GM19099 (cell line): ENCODE data around the gene FREM1.

Experiments
- POLR2A ChIP-seq: IDR thresholded peaks from 3 replicates; pipeline ENCODE4 v1.6.1; 2011; ENCODE audit warnings: low read depth; ENCODE audit not compliant: insufficient read length; ENCODE audit errors: extremely low read depth

FREM1 gene

DNA sequence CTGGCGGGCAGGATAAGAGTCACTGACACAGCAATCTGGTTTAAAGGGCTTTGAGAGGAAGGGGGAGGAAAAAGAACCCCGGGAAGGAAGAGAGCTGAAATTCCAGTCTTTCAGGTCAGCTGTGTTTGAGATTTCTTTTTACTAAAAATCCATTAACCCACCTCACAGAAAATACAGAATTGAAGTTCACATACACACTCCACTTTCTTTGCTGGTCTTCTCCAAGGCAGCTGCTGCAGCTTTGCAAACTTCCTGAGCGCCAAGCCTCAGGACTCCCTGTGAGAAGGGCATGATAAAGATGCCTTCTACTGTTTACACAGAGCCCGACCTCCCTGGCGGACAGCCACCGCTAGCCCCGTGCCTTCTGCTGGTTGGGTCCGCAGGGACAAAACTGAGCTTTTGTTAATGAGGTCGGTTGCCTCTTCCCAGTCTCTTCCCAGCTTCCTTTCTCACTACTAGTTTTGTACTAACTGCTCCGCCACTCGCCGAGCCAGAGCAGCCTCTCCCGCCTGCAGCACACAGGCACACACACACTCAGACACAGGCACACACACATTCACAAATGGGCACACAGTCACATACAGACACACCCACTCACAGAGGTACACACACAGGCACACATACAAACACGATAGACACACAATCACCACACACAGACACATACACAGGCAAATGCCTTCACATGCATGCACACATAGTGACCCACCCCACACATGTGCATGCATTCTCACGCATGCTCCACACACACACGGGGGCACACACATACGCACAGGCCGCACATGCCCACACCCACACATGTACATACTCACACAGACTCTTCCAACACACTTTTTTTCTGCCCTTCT is at the start of gene FREM1:
Gene FREM1, minus strand, starts transcription at position 468 of the 845 bp plus-strand sequence. CDS start 41,451 bp downstream, outside the sequence.
- TF ChIP-seq POLR2A, result no peak

DNA sequence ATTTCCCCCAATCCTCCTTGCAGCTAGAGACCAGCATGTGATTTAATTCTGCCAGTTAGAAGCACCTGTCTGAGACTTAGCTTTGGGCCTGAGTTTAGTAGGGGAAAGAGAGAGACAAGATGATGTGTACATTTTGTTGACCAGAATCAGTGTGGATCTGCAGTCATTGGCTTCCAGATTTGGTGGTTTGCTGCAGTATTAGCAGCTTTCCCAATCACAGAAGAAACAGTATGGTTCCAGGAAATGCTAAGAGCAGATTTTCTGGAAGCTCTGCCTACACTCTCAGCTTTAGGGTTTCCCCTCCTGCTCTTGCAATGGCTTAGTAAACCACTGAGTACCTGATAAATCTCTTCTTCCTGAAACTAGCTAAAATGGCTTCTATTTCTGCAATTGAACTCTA is 48.8 kb upstream of the FREM1 start:
- TF ChIP-seq POLR2A, result no peak

- no peak for TF ChIP-seq POLR2A
These were observed 46.9 kb upstream of the FREM1 start for GRCh38 chr9:14957109-14957508.

- no peak for TF ChIP-seq POLR2A
These were observed 46.0 kb upstream of the FREM1 start for GRCh38 chr9:14956208-14956607.

DNA sequence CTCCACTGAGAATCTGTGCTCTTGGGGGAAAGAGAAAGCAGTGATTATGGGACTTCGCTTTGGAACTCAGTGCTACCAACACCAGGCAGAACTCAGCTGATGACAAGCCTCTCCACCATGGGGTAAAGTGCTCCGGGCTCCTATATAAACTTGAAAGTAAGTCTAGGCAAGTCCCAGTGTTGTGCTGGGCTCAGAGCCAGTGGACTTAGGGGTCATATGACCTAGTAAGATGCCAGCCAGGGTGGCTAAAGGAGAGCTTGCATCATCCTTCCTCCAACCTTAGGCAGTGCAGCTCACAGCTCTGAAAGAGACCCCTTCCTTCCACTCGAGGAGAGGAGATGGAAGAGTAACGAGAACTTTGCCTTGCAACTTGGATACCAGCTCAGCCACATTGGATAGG is 35.1 kb upstream of the FREM1 start:
- no peak for TF ChIP-seq POLR2A

- no peak for TF ChIP-seq POLR2A
These were observed 31.5 kb upstream of the FREM1 start for GRCh38 chr9:14941501-14942405.

GRCh38 chr9:14939378-14939777 is 29.1 kb upstream of the FREM1 start:
- no peak for TF ChIP-seq POLR2A

GRCh38 chr9:14937216-14937615 is 27.0 kb upstream of the FREM1 start:
- no peak for TF ChIP-seq POLR2A

GRCh38 chr9:14936491-14936890 is 26.3 kb upstream of the FREM1 start:
- TF ChIP-seq POLR2A, result no peak

DNA sequence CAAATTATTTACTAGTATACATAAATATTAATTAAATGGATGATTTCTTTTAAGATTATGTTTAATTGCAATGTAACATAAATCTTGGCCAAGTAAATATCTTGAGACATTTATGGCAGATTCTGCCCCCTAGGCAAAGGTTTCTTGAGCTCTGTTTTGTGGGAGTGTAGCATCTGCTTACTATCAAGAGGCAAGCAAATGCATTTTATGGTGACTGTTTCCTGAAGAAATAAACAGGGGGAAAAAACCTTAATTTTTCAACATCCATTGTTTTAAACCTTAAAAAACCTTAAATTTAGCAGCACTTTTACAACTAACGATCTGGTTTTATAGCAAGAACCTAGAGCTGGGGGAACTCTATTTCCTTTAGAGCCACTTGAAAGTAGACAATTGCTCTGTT is 25.7 kb upstream of the FREM1 start:
- TF ChIP-seq POLR2A, result no peak

DNA sequence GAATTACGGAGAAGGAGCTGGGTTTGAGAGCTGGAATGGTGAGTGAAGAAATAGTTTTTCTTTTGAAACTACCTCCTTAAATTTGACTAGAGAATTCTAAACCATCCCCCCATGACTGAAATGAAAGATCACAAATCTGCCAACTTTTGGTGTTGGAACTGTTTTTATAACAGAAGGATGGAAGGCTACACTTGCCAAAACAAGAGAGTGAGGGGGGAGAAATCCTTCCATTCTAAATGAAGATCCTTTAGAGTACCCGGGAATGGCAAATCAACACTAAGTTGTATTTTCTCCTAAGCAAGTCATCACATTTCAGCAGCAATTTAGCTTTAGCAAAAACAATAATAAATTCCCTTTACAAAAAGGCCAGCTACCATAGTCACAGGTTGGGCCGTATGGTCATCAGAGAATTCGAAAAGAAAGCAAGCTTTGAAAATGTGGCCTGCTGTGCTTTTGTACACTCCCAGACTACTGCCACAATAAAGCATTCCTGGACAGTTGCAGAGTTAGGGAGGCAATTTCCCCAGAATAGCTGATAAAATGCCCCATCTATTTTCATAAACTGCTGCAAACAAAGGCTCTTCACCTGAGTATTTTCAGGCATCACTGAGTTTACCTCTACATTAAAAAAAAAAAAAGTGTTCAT is 25.0 kb upstream of the FREM1 start:
- TF ChIP-seq POLR2A, result no peak

DNA sequence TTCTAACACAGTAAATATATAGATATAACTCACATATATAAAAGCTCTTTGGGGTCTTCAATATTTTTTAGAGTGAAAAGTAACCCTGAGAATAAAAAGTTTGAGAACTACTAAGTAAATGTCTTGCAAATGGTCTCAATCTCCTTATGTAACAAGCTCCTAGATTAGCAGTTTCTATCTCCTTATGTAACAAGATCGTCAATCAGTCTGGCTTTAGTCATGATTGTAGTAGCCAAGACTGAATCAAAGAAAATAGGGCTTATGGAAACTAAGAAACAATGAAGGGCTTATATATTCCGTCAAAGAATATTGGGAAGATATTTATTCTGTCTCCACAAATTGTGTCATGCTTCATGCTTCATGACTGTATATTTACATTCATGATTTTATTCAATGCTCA is 22.4 kb upstream of the FREM1 start:
- TF ChIP-seq POLR2A, result no peak

GRCh38 chr9:14932231-14932630 is 22.0 kb upstream of the FREM1 start:
- TF ChIP-seq POLR2A, result no peak

DNA sequence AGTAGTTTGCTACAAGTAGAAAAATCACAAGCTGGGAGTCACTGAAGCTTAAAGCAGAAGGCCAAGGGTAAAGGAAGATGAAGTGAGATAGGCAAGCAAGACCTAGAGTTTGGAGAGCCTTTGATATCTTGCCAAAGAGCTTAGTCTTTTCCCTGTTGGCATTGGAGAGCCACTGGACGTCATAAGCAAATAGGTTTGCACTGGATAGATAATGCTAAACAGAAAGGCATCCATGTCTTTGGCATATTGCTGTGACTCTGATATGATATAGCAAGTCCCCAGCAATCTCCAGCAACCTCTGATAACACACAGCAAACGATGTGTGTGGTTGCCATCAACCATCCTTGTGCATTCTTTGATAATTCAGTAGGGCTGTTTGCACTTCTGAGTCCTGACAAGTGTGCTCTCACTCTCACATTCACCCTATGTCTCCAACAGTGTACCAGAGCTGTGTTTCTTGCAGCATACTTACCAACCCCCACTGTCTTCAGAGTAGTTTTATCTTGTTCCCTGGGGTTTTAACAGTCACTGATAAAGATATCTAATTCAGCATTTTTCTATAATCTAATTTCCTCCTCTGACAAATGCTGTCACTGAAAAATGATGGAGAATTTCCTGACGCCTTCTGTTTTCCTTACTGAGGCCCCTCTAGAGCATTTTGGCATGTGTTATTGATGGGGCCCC is 16.9 kb upstream of the FREM1 start:
- no peak for TF ChIP-seq POLR2A
